GM12864 (cell line): ENCODE measurements around the gene NUP85.

ENCODE experiments used
- DNase-seq: peaks from one replicate; pipeline ENCODE4 v3.0.0-alpha.2; 2011; ENCODE audit warnings: low read depth
- H3K4me3 ChIP-seq: 2 replicates; pipeline ENCODE4 v1.5.1; 2011; ENCODE audit warnings: mild to moderate bottlenecking, low read depth, low read length, control low read depth
- TF ChIP-seq, protein P1 (sequence below): IDR thresholded peaks from 2 replicates; pipeline ENCODE4 v1.5.1; 2011; ENCODE audit warnings: low read depth, mild to moderate bottlenecking, moderate library complexity, low read length, control low read depth, inconsistent platforms; ENCODE audit errors: missing control alignments

Gene NUP85

DNA sequence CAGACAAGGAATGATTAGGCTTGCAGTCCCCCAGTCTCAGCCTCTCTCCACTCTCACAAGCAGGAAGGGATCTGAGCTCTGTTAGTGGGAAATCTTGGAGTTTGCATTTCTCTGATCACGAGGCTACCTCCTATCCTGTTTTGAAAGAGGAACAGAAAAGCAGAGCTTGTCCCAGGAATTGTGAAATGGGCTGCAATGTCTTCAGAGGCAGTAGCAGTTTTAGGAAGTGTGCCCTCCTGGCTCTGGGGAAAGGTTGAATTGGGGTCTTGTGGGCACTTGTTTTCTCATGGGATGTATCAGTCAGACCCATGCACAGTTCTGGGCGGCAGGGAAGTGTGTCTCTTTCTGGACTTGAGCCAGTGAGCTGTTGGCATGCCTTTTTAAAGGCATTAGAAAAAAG is 22.8 kb downstream of the NUP85 start:
- no peak overlapping the region for H3K4me3 ChIP-seq
- no peak for DNase-seq
- TF ChIP-seq, protein P1, sequence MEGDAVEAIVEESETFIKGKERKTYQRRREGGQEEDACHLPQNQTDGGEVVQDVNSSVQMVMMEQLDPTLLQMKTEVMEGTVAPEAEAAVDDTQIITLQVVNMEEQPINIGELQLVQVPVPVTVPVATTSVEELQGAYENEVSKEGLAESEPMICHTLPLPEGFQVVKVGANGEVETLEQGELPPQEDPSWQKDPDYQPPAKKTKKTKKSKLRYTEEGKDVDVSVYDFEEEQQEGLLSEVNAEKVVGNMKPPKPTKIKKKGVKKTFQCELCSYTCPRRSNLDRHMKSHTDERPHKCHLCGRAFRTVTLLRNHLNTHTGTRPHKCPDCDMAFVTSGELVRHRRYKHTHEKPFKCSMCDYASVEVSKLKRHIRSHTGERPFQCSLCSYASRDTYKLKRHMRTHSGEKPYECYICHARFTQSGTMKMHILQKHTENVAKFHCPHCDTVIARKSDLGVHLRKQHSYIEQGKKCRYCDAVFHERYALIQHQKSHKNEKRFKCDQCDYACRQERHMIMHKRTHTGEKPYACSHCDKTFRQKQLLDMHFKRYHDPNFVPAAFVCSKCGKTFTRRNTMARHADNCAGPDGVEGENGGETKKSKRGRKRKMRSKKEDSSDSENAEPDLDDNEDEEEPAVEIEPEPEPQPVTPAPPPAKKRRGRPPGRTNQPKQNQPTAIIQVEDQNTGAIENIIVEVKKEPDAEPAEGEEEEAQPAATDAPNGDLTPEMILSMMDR: no peak

DNA sequence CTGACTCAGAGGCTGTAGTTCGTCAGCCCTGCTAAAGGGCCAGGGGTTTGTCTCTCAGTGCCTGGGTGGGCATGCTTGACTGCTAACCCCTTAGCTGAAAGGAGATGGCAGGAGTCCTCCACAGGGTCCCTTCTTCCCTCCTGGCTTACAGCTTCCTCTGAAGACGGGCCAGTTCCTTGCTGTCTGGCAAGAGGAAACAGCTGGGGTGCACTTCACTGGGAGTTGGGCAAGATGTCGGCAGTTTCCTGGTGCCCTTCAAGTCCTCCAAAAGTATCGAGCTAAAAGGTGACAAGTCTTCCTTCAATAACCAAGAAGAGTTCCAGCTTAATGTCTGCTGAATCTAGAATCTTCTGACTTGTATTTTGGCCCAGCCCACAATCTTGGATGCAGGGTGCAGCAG is 23.4 kb downstream of the NUP85 start:
- TF ChIP-seq, protein P1: no peak
- no peak for DNase-seq
- H3K4me3 ChIP-seq: no peak overlapping the region

DNA sequence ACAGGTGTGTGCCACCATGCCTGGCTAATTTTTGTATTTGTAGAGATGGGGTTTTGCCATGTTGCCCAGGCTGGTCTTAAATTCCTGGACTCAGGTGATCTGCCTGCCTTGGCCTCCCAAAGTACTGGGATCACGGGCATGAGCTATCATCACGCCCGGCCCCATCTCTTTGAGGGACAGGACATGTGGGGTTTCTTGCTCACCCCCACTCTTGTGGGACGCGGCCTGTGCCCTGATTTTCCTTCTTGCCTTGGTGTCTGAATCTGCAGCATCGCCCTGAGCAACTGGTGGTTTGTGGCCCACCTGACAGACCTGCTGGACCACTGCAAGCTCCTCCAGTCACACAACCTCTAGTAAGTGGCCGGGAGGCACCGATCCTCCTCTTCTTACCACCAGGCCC is 25.6 kb downstream of the NUP85 start:
- TF ChIP-seq, protein P1: no peak
- no peak overlapping the region for H3K4me3 ChIP-seq
- DNase-seq: no peak

DNA sequence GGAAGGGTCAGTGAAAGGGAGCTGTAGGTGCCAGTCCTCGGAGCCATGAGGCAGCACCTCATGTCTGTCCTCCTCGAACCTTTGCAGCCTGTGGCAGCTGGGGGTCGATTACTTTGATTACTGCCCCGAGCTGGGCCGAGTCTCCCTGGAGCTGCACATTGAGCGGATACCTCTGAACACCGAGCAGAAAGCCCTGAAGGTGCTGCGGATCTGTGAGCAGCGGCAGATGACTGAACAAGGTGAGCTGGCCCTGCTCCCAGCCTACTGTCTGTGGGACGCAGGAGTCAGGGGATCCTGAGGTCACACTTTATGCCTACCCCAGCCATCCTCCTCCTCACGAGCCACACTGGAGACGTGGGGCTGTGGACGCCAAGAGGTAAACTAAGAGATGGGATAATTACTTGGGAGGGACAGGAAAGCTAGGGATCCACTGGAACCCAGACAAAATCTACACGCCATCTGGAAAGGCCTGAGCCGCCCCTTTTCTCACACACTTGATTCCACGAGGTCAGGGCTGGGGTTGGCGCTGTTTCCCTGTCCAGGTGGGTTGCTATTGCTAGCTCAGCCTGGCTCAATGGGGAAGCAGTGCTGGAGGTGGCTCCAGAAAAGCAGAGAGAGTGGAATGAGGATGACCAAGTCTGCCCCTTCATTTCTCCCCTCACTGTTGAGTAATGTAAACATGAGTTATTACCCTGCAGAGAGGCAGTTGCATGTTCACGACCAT is 26.4 kb downstream of the NUP85 start:
- DNase-seq: no peak
- H3K4me3 ChIP-seq: no peak overlapping the region
- TF ChIP-seq, protein P1: no peak

DNA sequence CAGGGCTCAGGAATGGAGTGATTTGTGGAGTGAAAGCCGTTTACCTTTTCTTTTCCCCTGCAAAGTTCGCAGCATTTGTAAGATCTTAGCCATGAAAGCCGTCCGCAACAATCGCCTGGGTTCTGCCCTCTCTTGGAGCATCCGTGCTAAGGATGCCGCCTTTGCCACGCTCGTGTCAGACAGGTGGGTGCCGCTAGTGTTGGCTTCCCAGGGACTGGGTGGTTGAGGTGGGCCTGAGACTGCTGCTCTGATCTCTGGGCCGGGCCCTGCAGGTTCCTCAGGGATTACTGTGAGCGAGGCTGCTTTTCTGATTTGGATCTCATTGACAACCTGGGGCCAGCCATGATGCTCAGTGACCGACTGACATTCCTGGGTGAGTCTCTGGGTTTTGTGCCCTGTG is 27.3 kb downstream of the NUP85 start:
- TF ChIP-seq, protein P1: no peak
- DNase-seq: no peak
- H3K4me3 ChIP-seq: no peak overlapping the region

DNA sequence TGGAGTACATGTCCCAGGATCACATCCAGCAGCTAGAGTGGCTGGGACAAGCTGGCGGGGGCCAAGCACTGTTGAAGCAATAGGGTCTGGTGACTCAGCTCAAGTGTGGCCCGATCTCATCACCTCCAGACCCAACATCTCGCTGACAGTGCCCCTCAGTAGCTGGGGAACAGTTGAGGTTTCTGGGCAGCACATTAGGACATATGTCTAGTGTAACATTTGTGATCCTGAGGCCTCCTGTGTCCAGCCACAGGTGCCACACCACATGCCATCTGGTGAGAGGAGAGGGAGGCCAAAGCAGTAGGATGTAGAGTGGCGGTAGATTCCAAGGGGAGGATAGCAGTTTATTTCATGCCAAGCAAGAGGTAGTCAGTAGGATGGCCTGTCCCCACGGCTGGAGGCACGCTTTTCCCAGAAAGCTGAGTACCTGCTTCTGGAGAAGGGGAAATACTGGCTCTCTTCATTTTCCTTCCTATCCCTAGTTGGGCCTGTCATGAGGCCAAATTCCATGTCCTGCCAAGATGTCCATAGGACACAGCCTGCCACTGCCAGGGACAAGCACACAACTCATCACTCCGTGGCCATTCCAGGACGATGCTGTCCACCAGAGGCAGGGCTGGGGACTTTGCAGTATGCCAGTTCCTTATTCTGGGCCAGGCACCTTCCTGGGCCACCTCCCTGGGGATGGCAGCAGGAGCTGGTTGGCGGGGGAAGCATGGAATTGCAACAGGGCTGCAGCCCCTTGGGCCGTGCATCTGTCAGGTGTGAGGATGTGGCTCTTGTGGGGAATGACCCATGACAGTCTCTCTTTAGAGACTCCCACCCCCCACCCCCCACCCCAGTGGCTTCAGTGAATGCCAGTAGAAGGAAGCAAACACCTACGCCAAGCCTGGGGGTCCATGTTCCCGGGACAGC is 31.9 kb downstream of the NUP85 start:
- H3K4me3 ChIP-seq: no peak overlapping the region
- TF ChIP-seq, protein P1: no peak

More for the DNA sequence above, 31.9 kb downstream of the NUP85 start:
- no peak for DNase-seq
